Osteoblast (primary cell): ENCODE results near the gene NAV2. TPM values are rescaled to one million over a fixed set of nuclear protein-coding genes. Genes with fewer than 3 reads are reported as not detected.

Experiments
- DNase-seq: peaks from one replicate; pipeline ENCODE4 v3.0.0; 2011; ENCODE audit warnings: low spot score, mixed read lengths; ENCODE audit not compliant: insufficient read length; ENCODE audit errors: missing footprints
- H2AFZ ChIP-seq: 2 replicates; pipeline ENCODE4 v1.6.0; 2011; ENCODE audit warnings: mild to moderate bottlenecking, low read length
- H3K27ac ChIP-seq: 2 replicates; pipeline ENCODE4 v1.5.1; 2011; ENCODE audit warnings: mild to moderate bottlenecking, low read depth, low read length, moderate library complexity
- H3K27me3 ChIP-seq: 2 replicates; pipeline ENCODE4 v1.6.0; 2012; ENCODE audit warnings: mild to moderate bottlenecking, control low read depth, inconsistent platforms, low read length, moderate library complexity; ENCODE audit not compliant: insufficient read depth
- H3K36me3 ChIP-seq: 2 replicates; pipeline ENCODE4 v1.5.1; 2011; ENCODE audit warnings: mild to moderate bottlenecking, low read length, control low read depth, moderate library complexity; ENCODE audit not compliant: insufficient read depth
- H3K4me1 ChIP-seq: 2 replicates; pipeline ENCODE4 v1.5.1; 2011; ENCODE audit warnings: mild to moderate bottlenecking, low read length, control low read depth, moderate library complexity; ENCODE audit not compliant: insufficient read depth
- H3K4me2 ChIP-seq: 2 replicates; pipeline ENCODE4 v1.6.0; 2011; ENCODE audit warnings: mild to moderate bottlenecking, low read length; ENCODE audit not compliant: insufficient read depth
- H3K4me3 ChIP-seq: fragments of 200-600 bp; sonication (generic); 3 replicates; pipeline ENCODE4 v1.5.1; 2012; ENCODE audit warnings: mild to moderate bottlenecking, low read length, inconsistent platforms; ENCODE audit not compliant: insufficient read depth
- H3K79me2 ChIP-seq: 2 replicates; pipeline ENCODE4 v1.6.0; 2012; ENCODE audit warnings: mild to moderate bottlenecking, low read length, control low read depth, inconsistent platforms; ENCODE audit not compliant: insufficient read depth
- H3K9me3 ChIP-seq: 2 replicates; pipeline ENCODE4 v1.5.1; 2011; ENCODE audit warnings: low read depth, low read length, control low read depth
- H4K20me1 ChIP-seq: 2 replicates; pipeline ENCODE4 v1.6.0; 2012; ENCODE audit warnings: mild to moderate bottlenecking, low read length, control low read depth; ENCODE audit not compliant: insufficient read depth
- total RNA-seq: library from RNA; depleted of rRNA; stranded (reverse); fragments of >200 nt; gene quantifications from 2 replicates; pipeline ENCODE4 v1.2.3, GENCODE V29; 2012
- TF ChIP-seq, protein P1 (sequence below): IDR thresholded peaks from 2 replicates; pipeline ENCODE4 v1.5.1; 2011; ENCODE audit warnings: mild to moderate bottlenecking, low read depth, low read length, moderate library complexity; ENCODE audit errors: extremely low read depth

The NAV2 gene
- total RNA-seq, 1 donor: 8.7 TPM

DNA sequence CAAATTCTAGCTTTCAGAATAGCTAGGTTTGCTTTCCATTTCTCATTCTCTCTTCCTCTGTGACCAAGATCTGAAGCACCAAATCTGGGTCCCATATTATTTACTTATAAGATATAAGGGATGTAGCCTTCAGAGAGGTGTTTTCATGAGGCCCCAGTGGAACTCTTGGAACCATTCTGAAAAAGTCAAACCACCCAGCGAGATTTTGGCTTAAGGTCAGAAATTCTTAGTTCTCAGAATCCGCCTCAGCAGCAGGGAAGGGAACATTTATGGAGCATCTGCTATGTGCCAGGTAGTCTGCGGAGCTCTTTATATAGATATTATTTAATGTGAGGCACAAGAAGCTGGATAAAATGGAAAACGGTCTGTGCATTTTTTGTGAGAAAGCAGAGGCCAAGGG is 6.3 kb downstream of the NAV2 start:
- no peaks in the 10 kb centered on the region for H3K27me3 ChIP-seq
- no peak overlapping the region for H2AFZ ChIP-seq
- H3K4me2 ChIP-seq: no peak overlapping the region
- H3K36me3 ChIP-seq: no peaks in the 10 kb centered on the region
- H3K9me3 ChIP-seq: no peaks in the 10 kb centered on the region
- peaks cover 51% of the 10 kb centered on the region for H3K4me1 ChIP-seq
- no peak overlapping the region for H3K4me3 ChIP-seq
- peaks cover 2% of the 10 kb centered on the region for H4K20me1 ChIP-seq
- TF ChIP-seq, protein P1, sequence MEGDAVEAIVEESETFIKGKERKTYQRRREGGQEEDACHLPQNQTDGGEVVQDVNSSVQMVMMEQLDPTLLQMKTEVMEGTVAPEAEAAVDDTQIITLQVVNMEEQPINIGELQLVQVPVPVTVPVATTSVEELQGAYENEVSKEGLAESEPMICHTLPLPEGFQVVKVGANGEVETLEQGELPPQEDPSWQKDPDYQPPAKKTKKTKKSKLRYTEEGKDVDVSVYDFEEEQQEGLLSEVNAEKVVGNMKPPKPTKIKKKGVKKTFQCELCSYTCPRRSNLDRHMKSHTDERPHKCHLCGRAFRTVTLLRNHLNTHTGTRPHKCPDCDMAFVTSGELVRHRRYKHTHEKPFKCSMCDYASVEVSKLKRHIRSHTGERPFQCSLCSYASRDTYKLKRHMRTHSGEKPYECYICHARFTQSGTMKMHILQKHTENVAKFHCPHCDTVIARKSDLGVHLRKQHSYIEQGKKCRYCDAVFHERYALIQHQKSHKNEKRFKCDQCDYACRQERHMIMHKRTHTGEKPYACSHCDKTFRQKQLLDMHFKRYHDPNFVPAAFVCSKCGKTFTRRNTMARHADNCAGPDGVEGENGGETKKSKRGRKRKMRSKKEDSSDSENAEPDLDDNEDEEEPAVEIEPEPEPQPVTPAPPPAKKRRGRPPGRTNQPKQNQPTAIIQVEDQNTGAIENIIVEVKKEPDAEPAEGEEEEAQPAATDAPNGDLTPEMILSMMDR: no peak
- H3K27ac ChIP-seq: no peak overlapping the region
- peaks cover 86% of the 10 kb centered on the region for H3K79me2 ChIP-seq
- no peak for DNase-seq

GRCh38 chr11:19719960-19720359 is 7.3 kb downstream of the NAV2 start:
- Histone ChIP-seq H3K4me3 (no peak overlapping the region), H3K4me1 (peaks cover 43% of the 10 kb centered on the region), H3K9me3 (no peaks in the 10 kb centered on the region), H3K27ac (no peak overlapping the region), H3K27me3 (no peaks in the 10 kb centered on the region), H4K20me1 (peaks cover 2% of the 10 kb centered on the region), H3K4me2 (no peak overlapping the region), H3K79me2 (peaks cover 93% of the 10 kb centered on the region), H3K36me3 (peaks cover 2% of the 10 kb centered on the region), H2AFZ (no peak overlapping the region)
- TF ChIP-seq, protein P1: no peak
- no peak for DNase-seq

DNA sequence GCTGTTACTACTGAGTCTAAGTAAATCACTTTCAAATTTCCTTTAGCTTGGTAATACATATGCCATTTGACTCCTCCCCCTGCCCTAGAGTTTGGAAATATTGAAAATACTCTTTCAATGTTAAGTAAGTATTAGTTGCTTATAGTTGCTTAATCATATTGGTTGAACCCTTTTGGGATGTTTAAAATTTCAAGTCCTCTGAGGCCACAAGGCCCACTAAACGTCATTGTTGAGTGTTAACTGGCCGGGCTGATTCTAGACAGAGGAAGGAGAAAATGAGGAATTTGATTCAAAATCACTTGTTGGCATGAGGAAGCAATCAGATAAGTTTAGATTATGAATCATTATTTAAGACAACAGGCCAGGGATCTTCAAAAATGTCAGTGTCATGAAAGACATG is 8.5 kb downstream of the NAV2 start:
- no peaks in the 10 kb centered on the region for H3K9me3 ChIP-seq
- no peak overlapping the region for H3K4me2 ChIP-seq
- H3K36me3 ChIP-seq: peaks cover 8% of the 10 kb centered on the region
- no peak for DNase-seq
- peaks cover 32% of the 10 kb centered on the region for H3K4me1 ChIP-seq
- H3K4me3 ChIP-seq: no peak overlapping the region
- peaks cover 98% of the 10 kb centered on the region for H3K79me2 ChIP-seq
- H3K27me3 ChIP-seq: no peaks in the 10 kb centered on the region
- H3K27ac ChIP-seq: no peak overlapping the region
- no peaks in the 10 kb centered on the region for H4K20me1 ChIP-seq
- no peak overlapping the region for H2AFZ ChIP-seq
- TF ChIP-seq, protein P1: no peak

DNA sequence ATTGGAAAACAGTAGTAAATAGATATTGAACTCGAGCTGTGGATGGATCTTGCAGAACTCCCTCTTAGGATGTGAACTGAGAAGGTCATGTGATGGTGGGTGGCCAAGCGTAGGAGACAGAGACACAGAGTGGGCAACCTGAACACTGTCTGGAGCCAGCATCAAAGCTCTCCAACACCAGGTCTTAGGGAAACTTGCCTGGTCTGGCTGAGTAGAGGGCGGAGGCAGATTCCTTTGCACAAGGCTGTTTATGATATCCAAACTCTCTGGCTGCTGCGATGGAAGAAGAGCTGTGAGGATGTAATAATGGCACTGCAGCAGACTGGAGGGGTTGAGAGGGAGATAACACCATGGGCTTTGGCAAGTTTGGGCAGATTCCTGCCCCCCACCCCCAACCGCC is 10.1 kb downstream of the NAV2 start:
- Histone ChIP-seq H4K20me1 (peaks cover 11% of the 10 kb centered on the region), H3K4me3 (no peak overlapping the region), H3K9me3 (no peaks in the 10 kb centered on the region), H3K4me2 (no peak overlapping the region), H3K36me3 (peaks cover 8% of the 10 kb centered on the region), H3K27me3 (no peaks in the 10 kb centered on the region), H3K4me1 (peaks cover 29% of the 10 kb centered on the region), H3K27ac (no peak overlapping the region), H3K79me2 (peaks cover 98% of the 10 kb centered on the region), H2AFZ (no peak overlapping the region)
- TF ChIP-seq, protein P1: no peak
- no peak for DNase-seq
